Measurements from ENCODE around the gene ITM2A.

GRCh38 chrX:79366873-79367749 is at the start of gene ITM2A:
- TF ChIP-seq CTCF (IDR thresholded peaks at IDR 0.05), result no peak
- TF ChIP-seq POLR2A (IDR thresholded peaks at IDR 0.05), result no peak

Data from body of pancreas (tissue), 4 donors.